Upper lobe of left lung (tissue), 6 donors: Measurements from ENCODE around the gene PCNX2. TPM values are rescaled to one million over a fixed set of nuclear protein-coding genes. Genes with fewer than 3 reads are reported as not detected.
A peak's percentile ranks its signal among the peaks of the same experiment; 100 is the strongest.

Experiments used
- ATAC-seq, 2 donors: fragments of 200-7000 bp; cut with Tn5 transposase; one replicate each; pipeline ENCODE4 v1.9.1; 2022; ENCODE audit warnings: mild to moderate bottlenecking in 2 of 2, moderate library complexity in 2 of 2; ENCODE audit not compliant: low FRiP score in 2 of 2
- DNase-seq, 2 donors: peaks; one replicate each; pipeline ENCODE4 v3.0.0-alpha.2; 2019 to 2020
- H3K27ac ChIP-seq, 4 donors: fragments of 200-600 bp; sonication (generic); one replicate each; pipeline ENCODE4 v1.5.1; 2016 to 2019
- H3K27me3 ChIP-seq, 4 donors: fragments of 200-600 bp; sonication (generic); one replicate each; pipeline ENCODE4 v1.5.1; 2017 to 2019
- H3K36me3 ChIP-seq, 4 donors: fragments of 200-600 bp; sonication (generic); one replicate each; pipeline ENCODE4 v1.5.1; 2016 to 2019
- H3K4me1 ChIP-seq, 4 donors: fragments of 200-600 bp; sonication (generic); one replicate each; pipeline ENCODE4 v1.5.1; 2018 to 2019
- H3K4me3 ChIP-seq, 4 donors: fragments of 200-600 bp; sonication (generic); one replicate each; pipeline ENCODE4 v1.5.1; 2017 to 2019; ENCODE audit warnings: mild to moderate bottlenecking in 2 of 4, moderate library complexity in 1 of 4
- H3K9me3 ChIP-seq, 4 donors: fragments of 200-600 bp; sonication (generic); one replicate each; pipeline ENCODE4 v1.5.1; 2018 to 2019
- CTCF ChIP-seq, 6 experiments: fragments of 450-650 bp in 4 of 6; fragments of 200-600 bp in 2 of 6; sonication (generic) in 2 of 6; IDR thresholded peaks; one replicate each; pipeline ENCODE4 v1.5.1; 2016 to 2019; ENCODE audit warnings: antibody characterized with exemption in 6 of 6
- EP300 ChIP-seq, 4 donors: sonication (generic); formaldehyde crosslinking; IDR thresholded peaks; one replicate each; pipeline ENCODE4 v1.5.1; 2017; ENCODE audit warnings: antibody characterized with exemption in 4 of 4, control low read depth in 2 of 4
- POLR2A ChIP-seq, 4 donors: fragments of 450-650 bp; IDR thresholded peaks; one replicate each; pipeline ENCODE4 v1.5.1; 2016 to 2017; ENCODE audit warnings: antibody characterized with exemption in 4 of 4, mild to moderate bottlenecking in 2 of 4
- POLR2AphosphoS5 ChIP-seq, 2 donors: sonication (generic); formaldehyde crosslinking; IDR thresholded peaks; one replicate each; pipeline ENCODE4 v1.5.1; 2017; ENCODE audit warnings: antibody characterized with exemption in 2 of 2
- WGBS, 2 donors: methylation state at CpG; one replicate each; pipeline ENCODE4 v1.1.5; 2017 to 2018; 5-methylcytosine and 5-hydroxymethylcytosine counted together
- total RNA-seq, 6 donors: library from RNA; depleted of rRNA in 4 of 6; stranded (reverse); fragments of >200 nt in 4 of 6; gene quantifications; one replicate each; pipeline versions ENCODE4 v1.1.0 to v1.2.1, GENCODE V29; 2016 to 2021
- donor health status: DM: no; HTN: no; CAD: no; lungs with moderate emphysema.
- donor health status: DM: no; HTN: yes; CAD: no; lungs with severe emphysema.

Gene PCNX2
- total RNA-seq, 6 donors from 2014 or later, result 8.2 to 27.2 (median 14.5) TPM

DNA sequence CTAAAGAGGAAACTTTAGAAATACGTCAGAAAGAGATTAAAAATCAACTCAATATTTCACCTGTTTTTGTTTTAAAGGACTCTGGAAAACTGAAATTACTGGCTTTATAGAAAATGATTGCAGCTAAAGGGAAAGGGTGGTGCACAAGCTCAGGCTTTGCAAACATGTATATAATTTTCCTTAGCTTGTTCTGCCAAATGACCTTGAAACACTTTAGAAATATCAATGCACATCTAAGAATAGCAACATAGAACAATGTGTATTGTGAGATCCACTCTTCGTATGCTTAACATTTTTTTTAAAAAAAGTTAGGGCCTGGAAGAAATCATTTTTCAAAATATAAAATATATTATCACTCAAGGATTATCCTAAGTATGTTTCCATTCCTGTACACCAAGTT, 201.3 kb downstream of the PCNX2 start:
- no peak overlapping the region for H3K4me3 ChIP-seq
- ATAC-seq (no peak), DNase-seq (no peak)
- H3K36me3 ChIP-seq, result no peaks in the 10 kb centered on the region
- H3K4me1 ChIP-seq, result peaks cover 0 to 3% (median 0%) of the 10 kb centered on the region in 4 donors
- no peaks in the 10 kb centered on the region for H3K27me3 ChIP-seq
- H3K9me3 ChIP-seq, result no peaks in the 10 kb centered on the region
- 74 to 78% methylated on average over 2 of the region's 2 CpGs for WGBS, 2 donors
- TF ChIP-seq POLR2A (IDR thresholded peaks at IDR 0.05) (no peak), EP300 (IDR thresholded peaks at IDR 0.05) (no peak), CTCF (IDR thresholded peaks at IDR 0.05) (no peak), POLR2AphosphoS5 (IDR thresholded peaks at IDR 0.05) (no peak)
- H3K27ac ChIP-seq, result no peak overlapping the region

DNA sequence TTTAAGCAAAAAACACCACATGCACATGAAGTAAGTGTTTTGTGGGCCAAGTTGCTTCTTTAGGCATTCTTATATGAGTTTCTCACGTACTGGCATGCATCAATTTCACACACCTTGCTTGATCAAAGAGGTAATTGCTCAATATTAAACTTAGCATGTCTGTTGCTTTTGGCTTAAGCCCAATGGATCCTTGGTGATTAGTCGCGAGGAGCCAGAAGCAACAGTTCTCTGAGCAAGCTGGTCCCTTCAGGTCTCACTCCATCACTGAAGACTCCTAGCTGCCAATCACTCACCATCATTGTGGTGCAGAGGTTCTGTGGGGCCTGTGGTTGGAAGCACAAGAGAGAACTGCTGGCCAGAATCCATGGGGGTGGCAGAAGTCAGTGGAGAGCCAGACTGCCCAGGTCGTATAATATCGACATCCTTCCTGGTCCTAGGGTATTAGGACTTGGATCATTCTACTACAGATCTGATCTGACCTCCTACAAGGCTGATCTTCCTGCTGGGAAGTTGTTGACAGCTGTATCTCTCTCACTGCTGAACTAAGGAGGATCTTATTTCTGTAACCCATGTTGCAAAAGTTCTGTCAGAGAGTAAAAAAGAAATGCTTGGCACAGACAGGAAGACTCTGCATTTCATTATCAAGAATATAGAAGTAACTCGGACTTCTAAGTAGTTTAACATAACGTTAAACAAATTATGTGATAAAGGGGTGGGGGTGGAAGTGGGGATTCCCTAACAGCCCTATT, 204.6 kb downstream of the PCNX2 start:
- 58 to 74% methylated on average over 7 of the region's 7 CpGs for WGBS, 2 donors
- Histone ChIP-seq H3K27ac (no peak overlapping the region), H3K4me3 (no peak overlapping the region), H3K27me3 (no peaks in the 10 kb centered on the region), H3K9me3 (no peaks in the 10 kb centered on the region), H3K36me3 (no peaks in the 10 kb centered on the region), H3K4me1 (peaks cover 0 to 3% (median 0%) of the 10 kb centered on the region in 4 donors)
- ATAC-seq (peak in 1 of 2 donors; percentile 6), DNase-seq (no peak)
- TF ChIP-seq CTCF (IDR thresholded peaks at IDR 0.05) (no peak), POLR2AphosphoS5 (IDR thresholded peaks at IDR 0.05) (no peak), EP300 (IDR thresholded peaks at IDR 0.05) (no peak), POLR2A (IDR thresholded peaks at IDR 0.05) (no peak)

GRCh38 chr1:233089251-233089650, 206.3 kb downstream of the PCNX2 start:
- no peaks in the 10 kb centered on the region for H3K27me3 ChIP-seq
- no peak for TF ChIP-seq POLR2AphosphoS5 (IDR thresholded peaks at IDR 0.05)
- no peak for TF ChIP-seq EP300 (IDR thresholded peaks at IDR 0.05)
- TF ChIP-seq POLR2A (IDR thresholded peaks at IDR 0.05), result no peak
- TF ChIP-seq CTCF (IDR thresholded peaks at IDR 0.05), result no peak
- no peak overlapping the region for H3K4me3 ChIP-seq
- H3K36me3 ChIP-seq, result no peaks in the 10 kb centered on the region
- peaks cover 0 to 3% (median 0%) of the 10 kb centered on the region in 4 donors for H3K4me1 ChIP-seq
- ATAC-seq, result no peak
- no peaks in the 10 kb centered on the region for H3K9me3 ChIP-seq
- no peak for DNase-seq
- no peak overlapping the region for H3K27ac ChIP-seq
- 97 to 99% methylated on average over 3 of the region's 3 CpGs for WGBS, 2 donors

GRCh38 chr1:233088613-233089012, 206.9 kb downstream of the PCNX2 start:
- peaks cover 0 to 3% (median 0%) of the 10 kb centered on the region in 4 donors for H3K4me1 ChIP-seq
- 87% methylated on average over 6 of the region's 6 CpGs for WGBS, 2 donors
- no peaks in the 10 kb centered on the region for H3K36me3 ChIP-seq
- no peaks in the 10 kb centered on the region for H3K9me3 ChIP-seq
- no peaks in the 10 kb centered on the region for H3K27me3 ChIP-seq
- TF ChIP-seq EP300 (IDR thresholded peaks at IDR 0.05) (no peak), CTCF (IDR thresholded peaks at IDR 0.05) (no peak), POLR2A (IDR thresholded peaks at IDR 0.05) (no peak), POLR2AphosphoS5 (IDR thresholded peaks at IDR 0.05) (no peak)
- DNase-seq, result no peak
- H3K4me3 ChIP-seq, result no peak overlapping the region
- ATAC-seq, result no peak
- H3K27ac ChIP-seq, result no peak overlapping the region
